KMS-11 (cell line): ENCODE data around the gene LFNG.

Experiments
- H2AFZ ChIP-seq: fragments of 200-600 bp; sonication (generic); 2 replicates; pipeline ENCODE4 v1.6.1; 2016; ENCODE audit warnings: antibody characterized with exemption, mixed run types, low read depth
- H3K27ac ChIP-seq: fragments of 200-600 bp; sonication (generic); 2 replicates; pipeline ENCODE4 v1.6.1; 2016; ENCODE audit warnings: mild to moderate bottlenecking, mixed run types
- H3K27me3 ChIP-seq: fragments of 200-600 bp; sonication (generic); 2 replicates; pipeline ENCODE4 v1.6.1; 2017; ENCODE audit warnings: mild to moderate bottlenecking, low read depth, mixed run types, moderate library complexity; ENCODE audit not compliant: insufficient read depth
- H3K36me3 ChIP-seq: fragments of 200-600 bp; sonication (generic); 2 replicates; pipeline ENCODE4 v1.6.1; 2017; ENCODE audit warnings: mild to moderate bottlenecking, mixed run types; ENCODE audit not compliant: insufficient read depth
- H3K4me1 ChIP-seq: fragments of 200-600 bp; sonication (generic); 2 replicates; pipeline ENCODE4 v1.6.1; 2016; ENCODE audit warnings: mild to moderate bottlenecking, low read depth, mixed run types; ENCODE audit not compliant: poor library complexity, severe bottlenecking
- H3K4me2 ChIP-seq: fragments of 200-600 bp; sonication (generic); 2 replicates; pipeline ENCODE4 v1.7.0; 2016; ENCODE audit warnings: mild to moderate bottlenecking, mixed run types
- H3K4me3 ChIP-seq: fragments of 200-600 bp; sonication (generic); IDR thresholded peaks from 2 replicates; pipeline ENCODE4 v1.6.1; 2017; ENCODE audit warnings: low read depth, low read length, mixed read lengths; ENCODE audit not compliant: insufficient read depth
- H3K79me2 ChIP-seq: fragments of 200-600 bp; sonication (generic); 2 replicates; pipeline ENCODE4 v1.6.1; 2016; ENCODE audit warnings: low read depth, mixed run types; ENCODE audit not compliant: insufficient read depth
- H3K9ac ChIP-seq: fragments of 200-600 bp; sonication (generic); 2 replicates; pipeline ENCODE4 v1.6.1; 2016; ENCODE audit warnings: mild to moderate bottlenecking, mixed run types
- H4K20me1 ChIP-seq: fragments of 200-600 bp; sonication (generic); 2 replicates; pipeline ENCODE4 v1.6.1; 2016; ENCODE audit warnings: mild to moderate bottlenecking, mixed run types; ENCODE audit not compliant: insufficient read depth
- CTCF ChIP-seq: fragments of 200-600 bp; sonication (generic); conservative IDR thresholded peaks from 2 replicates; pipeline ENCODE4 v1.6.1; 2017; ENCODE audit warnings: low read depth, mild to moderate bottlenecking, antibody characterized with exemption, low read length, moderate library complexity, mixed read lengths

The LFNG gene

GRCh38 chr7:2509298-2509906 lies 10.2 kb upstream of the LFNG start:
- no peaks in the 10 kb centered on the region for H3K36me3 ChIP-seq
- no peak overlapping the region; the same call in 1 of the 2 replicates for H3K27ac ChIP-seq
- no peaks in the 10 kb centered on the region for H3K79me2 ChIP-seq
- peaks cover 22% of the 10 kb centered on the region; the same call in 1 of the 2 replicates for H3K27me3 ChIP-seq
- H3K4me2 ChIP-seq, result peak overlapping the region; percentile 94
- peaks cover 29% of the 10 kb centered on the region for H3K4me1 ChIP-seq
- no peak for TF ChIP-seq CTCF
- no peak overlapping the region for H3K4me3 ChIP-seq
- H4K20me1 ChIP-seq, result no peaks in the 10 kb centered on the region
- peak overlapping the region; percentile 16; the same call in 1 of the 2 replicates for H3K9ac ChIP-seq
- H2AFZ ChIP-seq, result peak overlapping the region; percentile 49

DNA sequence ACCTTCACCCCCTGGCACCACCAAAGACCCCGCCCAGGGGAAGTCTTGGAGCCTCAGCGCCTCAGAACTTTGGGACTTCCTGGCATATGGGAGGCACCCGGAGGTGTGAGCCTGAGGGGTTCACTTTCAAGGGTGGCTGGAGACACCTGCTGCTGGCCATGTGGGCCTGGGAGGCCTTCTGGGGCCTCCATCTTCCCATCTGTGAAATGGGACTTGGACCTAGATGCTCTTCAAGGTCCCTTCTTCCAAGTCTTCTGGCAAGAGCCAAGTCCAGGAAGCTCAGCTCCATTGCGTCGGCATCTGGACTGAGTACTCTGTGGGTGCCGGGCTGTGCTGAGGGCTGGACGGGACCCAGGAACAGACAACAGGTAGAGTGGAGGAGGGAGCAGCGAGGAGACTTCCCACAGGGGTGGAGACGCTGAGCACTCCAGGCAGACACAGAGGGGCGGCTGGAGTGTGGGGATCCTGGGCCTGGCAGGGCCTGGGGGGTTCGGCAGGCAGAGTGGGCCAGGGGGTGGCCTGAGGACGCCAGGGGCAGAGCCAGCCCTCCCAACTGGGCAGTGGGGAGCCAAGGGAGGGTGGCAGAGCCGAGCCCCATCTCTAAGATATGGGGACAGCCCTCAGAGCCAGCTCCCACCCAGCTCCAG lies 9.3 kb upstream of the LFNG start:
- Histone ChIP-seq H3K9ac (no peak overlapping the region), H3K79me2 (no peaks in the 10 kb centered on the region), H4K20me1 (no peaks in the 10 kb centered on the region)

GRCh38 chr7:2510909-2511768 lies 8.4 kb upstream of the LFNG start:
- no peak overlapping the region for H3K4me2 ChIP-seq
- H3K4me1 ChIP-seq, result peaks cover 29% of the 10 kb centered on the region
- H3K27ac ChIP-seq, result no peak overlapping the region

More for the DNA sequence above, 9.3 kb upstream of the LFNG start:
- Histone ChIP-seq H3K4me1 (peaks cover 29% of the 10 kb centered on the region), H3K4me3 (no peak overlapping the region), H3K27me3 (peaks cover 27% of the 10 kb centered on the region; the same call in 1 of the 2 replicates), H3K27ac (no peak overlapping the region), H3K4me2 (peak overlapping the region; percentile 94), H2AFZ (peak overlapping the region; percentile 49; the same call in 1 of the 2 replicates), H3K36me3 (no peaks in the 10 kb centered on the region)
- TF ChIP-seq CTCF, result no peak

More at GRCh38 chr7:2510909-2511768, 8.4 kb upstream of the LFNG start:
- TF ChIP-seq CTCF, result no peak
- H3K4me3 ChIP-seq, result no peak overlapping the region
- H2AFZ ChIP-seq, result no peak overlapping the region
- H3K9ac ChIP-seq, result no peak overlapping the region
- peaks cover 35% of the 10 kb centered on the region; the same call in 1 of the 2 replicates for H3K27me3 ChIP-seq
- no peaks in the 10 kb centered on the region for H4K20me1 ChIP-seq
- no peaks in the 10 kb centered on the region for H3K79me2 ChIP-seq
- H3K36me3 ChIP-seq, result no peaks in the 10 kb centered on the region
